SK-N-SH treated with all-trans-retinoic acid at 6 μM for 48 hours (cell line): ENCODE results near the gene RAB44.

ENCODE experiments used
- CREB5 ChIP-seq: fragments of 250-450 bp; sonication (Bioruptor Pico); IDR thresholded peaks from 2 replicates; pipeline ENCODE4 v1.5.1; 2020; ENCODE audit warnings: low read depth, mild to moderate bottlenecking, moderate library complexity
- ISL1 ChIP-seq: fragments of 250-450 bp; sonication (Bioruptor Pico); IDR thresholded peaks from 2 replicates; pipeline ENCODE4 v2.1.2; 2022; ENCODE audit warnings: mild to moderate bottlenecking, moderate library complexity
- RARB ChIP-seq: fragments of 250-450 bp; sonication (Bioruptor Pico); IDR thresholded peaks from 2 replicates; pipeline ENCODE4 v1.8.0; 2021; ENCODE audit warnings: mild to moderate bottlenecking, moderate library complexity
- ZFP30 ChIP-seq: fragments of 450-650 bp; formaldehyde crosslinking; IDR thresholded peaks from 2 replicates; pipeline ENCODE4 v1.5.0; 2022; ENCODE audit warnings: mild to moderate bottlenecking, moderate library complexity
- TF ChIP-seq, protein P1 (sequence below): fragments of 250-450 bp; sonication (Bioruptor Pico); IDR thresholded peaks from 2 replicates; pipeline ENCODE4 v1.8.0; 2021; ENCODE audit warnings: low read depth, mild to moderate bottlenecking, moderate library complexity, borderline replicate concordance
- TF ChIP-seq, protein P2 (sequence below): fragments of 250-450 bp; sonication (Bioruptor Pico); IDR thresholded peaks from 2 replicates; pipeline ENCODE4 v1.8.0; 2020; ENCODE audit warnings: mild to moderate bottlenecking, moderate library complexity, borderline replicate concordance

GRCh38 chr6:36753671-36754405 is 56.2 kb downstream of the RAB44 start:
- TF ChIP-seq ZFP30 (CRISPR knock-in tag) (no peak), RARB (no peak), ISL1 (CRISPR knock-in tag) (no peak), CREB5 (CRISPR knock-in tag) (no peak)
- TF ChIP-seq, protein P1, sequence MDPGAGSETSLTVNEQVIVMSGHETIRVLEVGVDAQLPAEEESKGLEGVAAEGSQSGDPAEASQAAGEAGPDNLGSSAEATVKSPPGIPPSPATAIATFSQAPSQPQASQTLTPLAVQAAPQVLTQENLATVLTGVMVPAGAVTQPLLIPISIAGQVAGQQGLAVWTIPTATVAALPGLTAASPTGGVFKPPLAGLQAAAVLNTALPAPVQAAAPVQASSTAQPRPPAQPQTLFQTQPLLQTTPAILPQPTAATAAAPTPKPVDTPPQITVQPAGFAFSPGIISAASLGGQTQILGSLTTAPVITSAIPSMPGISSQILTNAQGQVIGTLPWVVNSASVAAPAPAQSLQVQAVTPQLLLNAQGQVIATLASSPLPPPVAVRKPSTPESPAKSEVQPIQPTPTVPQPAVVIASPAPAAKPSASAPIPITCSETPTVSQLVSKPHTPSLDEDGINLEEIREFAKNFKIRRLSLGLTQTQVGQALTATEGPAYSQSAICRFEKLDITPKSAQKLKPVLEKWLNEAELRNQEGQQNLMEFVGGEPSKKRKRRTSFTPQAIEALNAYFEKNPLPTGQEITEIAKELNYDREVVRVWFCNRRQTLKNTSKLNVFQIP (CRISPR knock-in tag): no peak
- TF ChIP-seq, protein P2, sequence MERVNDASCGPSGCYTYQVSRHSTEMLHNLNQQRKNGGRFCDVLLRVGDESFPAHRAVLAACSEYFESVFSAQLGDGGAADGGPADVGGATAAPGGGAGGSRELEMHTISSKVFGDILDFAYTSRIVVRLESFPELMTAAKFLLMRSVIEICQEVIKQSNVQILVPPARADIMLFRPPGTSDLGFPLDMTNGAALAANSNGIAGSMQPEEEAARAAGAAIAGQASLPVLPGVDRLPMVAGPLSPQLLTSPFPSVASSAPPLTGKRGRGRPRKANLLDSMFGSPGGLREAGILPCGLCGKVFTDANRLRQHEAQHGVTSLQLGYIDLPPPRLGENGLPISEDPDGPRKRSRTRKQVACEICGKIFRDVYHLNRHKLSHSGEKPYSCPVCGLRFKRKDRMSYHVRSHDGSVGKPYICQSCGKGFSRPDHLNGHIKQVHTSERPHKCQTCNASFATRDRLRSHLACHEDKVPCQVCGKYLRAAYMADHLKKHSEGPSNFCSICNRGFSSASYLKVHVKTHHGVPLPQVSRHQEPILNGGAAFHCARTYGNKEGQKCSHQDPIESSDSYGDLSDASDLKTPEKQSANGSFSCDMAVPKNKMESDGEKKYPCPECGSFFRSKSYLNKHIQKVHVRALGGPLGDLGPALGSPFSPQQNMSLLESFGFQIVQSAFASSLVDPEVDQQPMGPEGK (CRISPR knock-in tag): no peak
